Stimulated activated CD4-positive, alpha-beta T cell treated with anti-CD3 and anti-CD28 coated beads, Interleukin-2, amount 100 ng/mL, for 4 hours (primary cell): ENCODE results near the gene ZNF750.
A peak's percentile ranks its signal among the peaks of the same experiment; 100 is the strongest.

ENCODE experiments used
- DNase-seq: peaks from one replicate; pipeline ENCODE4 v3.0.0-alpha.2; 2020; ENCODE audit warnings: low read depth

Gene ZNF750

DNA sequence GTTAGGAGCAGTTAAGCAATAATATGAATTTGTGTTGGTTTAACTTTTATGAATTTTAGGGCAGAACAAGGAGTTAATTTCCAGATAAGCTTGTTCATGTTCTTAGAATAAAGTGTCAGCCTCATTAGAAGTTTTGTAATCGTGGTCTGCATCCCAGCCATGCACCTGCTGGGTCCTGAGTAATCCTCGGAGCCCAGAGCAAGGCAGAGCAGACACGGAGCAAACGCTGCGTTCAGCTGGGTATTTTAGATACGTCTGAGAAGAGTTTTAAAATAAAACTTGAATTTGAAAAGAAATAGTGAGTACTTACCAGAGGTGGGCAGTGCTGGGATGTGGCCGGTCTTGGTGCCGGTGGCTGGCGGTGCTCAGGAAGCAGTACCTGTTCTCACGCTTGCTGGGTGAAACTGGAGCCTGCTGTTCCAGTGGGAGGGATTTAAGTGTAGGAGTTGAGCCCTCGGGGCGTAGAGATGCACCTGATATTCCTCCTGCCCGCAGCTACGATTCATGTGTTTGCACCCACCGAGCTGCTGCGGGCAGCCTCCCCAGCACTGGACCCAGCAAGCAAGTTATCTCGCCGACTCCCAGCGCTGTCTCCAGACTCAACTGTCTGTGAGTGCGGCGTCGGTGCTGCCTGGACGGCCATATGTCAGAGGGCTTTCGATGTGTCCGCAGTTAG, at the start of gene ZNF750:
ZNF750 (minus strand) TSS at position 406 of the 676 bp plus-strand sequence. CDS start 7,568 bp downstream, outside the sequence.
- no peak for DNase-seq

- DNase-seq, result no peak
Measured at GRCh38 chr17:82888583-82889495, 49.0 kb upstream of the ZNF750 start.

- DNase-seq, result no peak
Measured at GRCh38 chr17:82887255-82888164, 47.7 kb upstream of the ZNF750 start.

- DNase-seq, result no peak
Measured at GRCh38 chr17:82884970-82885353, 45.1 kb upstream of the ZNF750 start.

DNA sequence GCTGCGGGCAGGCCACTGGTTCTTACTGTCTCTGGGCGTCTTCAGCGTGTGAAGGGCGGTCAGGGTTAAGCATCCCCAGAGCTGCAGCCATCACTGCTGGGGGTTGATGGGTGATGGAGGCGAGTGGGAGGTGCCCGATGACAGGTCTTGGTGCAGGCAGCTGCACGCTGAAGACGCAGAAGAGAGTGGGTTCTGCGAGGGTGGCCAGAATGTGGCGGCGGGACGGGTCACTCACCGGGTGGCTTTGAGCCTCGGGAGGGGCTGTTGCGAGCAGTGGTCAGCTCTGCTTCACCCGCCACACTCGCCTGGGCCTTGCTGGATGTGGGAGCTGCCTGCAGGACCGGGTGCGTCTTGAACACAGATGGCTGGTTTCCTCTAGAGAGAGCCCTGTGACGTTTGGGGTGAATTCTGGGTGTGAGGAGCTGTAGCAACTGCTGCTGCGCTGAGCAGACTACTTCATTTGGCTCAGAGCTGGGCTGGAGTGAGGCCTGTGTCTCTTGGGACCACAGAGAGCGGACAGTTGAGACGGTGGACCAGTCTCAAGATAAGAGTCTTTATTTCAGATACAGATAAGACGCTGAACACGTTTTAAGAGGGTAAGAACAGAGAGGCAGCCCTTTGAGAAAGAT, 44.6 kb upstream of the ZNF750 start:
- no peak for DNase-seq

DNA sequence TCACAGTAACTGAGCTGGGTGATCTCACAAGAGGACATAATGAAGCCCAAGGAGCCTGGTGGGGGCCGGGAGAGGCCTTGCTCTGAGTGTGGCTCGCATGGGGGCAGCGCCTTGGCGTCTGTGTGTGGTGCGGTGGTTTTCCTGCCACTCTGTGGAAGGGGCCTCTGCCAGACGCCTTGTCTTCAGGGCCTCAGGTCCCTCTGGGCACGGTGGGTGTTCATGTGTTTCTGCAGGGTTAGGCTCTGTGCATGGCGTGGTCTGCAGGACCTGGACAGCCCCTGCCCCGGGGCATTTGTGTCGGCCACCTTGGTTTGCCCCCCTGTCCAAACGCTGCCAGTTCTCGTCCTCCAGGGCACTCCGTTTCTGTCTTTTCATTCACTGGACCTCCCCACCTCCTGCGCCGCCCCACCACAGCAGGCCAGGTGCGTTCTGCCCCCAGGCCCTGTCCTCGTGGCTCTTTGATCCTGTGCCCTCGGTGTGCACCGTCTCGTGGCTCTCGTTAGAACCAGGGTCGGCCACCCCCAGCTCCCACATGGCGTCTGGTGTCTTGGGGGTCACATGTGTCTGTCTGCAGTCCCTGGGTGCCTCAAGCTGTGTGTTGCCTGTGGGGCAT, 43.7 kb upstream of the ZNF750 start:
- DNase-seq, result no peak

DNA sequence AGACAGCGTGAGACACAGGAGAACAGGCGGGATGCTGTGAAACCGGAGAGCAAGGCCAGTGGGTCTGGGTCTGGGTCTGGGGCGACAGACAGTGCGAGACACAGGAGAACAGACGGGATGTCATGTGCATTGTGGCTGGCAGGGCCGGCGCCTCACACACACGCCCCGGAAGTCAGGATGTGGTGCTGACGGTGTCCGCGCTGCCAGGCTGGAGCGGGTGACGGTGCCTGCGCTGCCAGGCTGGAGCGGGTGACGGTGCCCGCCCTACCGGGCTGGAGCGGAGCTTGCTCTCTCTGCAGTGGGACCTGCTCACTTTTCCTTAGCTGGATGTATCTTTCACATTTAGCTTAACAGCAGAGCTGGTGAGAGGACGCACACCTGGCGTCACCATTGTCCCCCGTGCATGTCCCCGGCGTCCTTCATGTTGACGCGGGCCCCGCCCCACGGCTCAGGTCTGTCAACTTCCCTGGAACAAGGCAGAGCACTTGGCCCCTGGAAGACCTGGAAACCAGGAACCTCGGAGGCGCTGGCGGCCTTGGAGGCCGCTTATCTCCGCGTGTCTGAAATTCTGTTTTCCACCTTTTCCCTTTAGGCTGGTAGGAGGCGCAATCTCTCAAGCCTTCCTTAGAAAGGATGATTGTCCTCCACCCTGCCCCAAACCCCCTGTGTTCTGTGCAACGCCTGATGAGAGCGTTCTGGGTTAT, 43.0 kb upstream of the ZNF750 start:
- peak; percentile 52 for DNase-seq

DNA sequence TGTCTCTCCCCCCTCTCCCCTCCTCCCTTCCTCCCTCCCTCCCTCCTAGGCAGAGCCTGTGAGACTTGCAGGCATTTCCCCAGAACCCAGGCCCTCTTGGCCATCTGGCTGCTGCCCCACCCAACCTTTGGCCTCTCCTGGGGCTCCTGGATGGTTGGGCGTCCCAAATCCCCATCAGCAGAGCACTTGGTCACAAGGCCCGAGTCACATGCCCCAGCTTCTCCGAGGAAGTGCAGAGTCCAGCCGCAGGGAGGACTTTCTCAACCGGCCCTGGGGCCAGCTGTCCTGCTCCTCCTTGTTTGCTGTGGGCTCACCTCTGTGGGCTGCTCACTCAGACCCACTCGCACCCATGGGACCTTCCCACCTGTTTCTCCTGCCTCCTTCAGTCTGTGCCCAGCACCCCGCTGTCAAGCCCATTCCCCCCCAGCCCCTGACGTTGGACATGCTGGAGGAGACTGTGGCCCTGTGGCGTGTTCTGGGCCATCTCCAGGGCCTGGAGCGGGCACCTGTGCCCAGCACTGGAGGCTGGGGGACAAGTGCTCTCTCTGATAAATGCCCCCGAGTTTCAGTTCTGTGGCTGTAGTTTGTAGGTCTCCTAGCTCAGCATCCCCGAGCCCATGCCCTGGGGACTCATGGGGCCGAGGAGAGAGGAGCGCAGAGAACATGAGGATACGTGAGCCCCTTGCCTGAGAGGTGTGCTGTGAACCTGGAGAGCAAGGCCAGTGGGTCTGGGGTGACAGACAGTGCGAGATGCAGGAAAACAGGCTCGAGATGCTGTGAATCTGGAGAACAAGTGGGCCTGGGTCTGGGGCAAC, 42.3 kb upstream of the ZNF750 start:
- no peak for DNase-seq

- no peak for DNase-seq
Measured at GRCh38 chr17:82881324-82881823, 41.6 kb upstream of the ZNF750 start.

DNA sequence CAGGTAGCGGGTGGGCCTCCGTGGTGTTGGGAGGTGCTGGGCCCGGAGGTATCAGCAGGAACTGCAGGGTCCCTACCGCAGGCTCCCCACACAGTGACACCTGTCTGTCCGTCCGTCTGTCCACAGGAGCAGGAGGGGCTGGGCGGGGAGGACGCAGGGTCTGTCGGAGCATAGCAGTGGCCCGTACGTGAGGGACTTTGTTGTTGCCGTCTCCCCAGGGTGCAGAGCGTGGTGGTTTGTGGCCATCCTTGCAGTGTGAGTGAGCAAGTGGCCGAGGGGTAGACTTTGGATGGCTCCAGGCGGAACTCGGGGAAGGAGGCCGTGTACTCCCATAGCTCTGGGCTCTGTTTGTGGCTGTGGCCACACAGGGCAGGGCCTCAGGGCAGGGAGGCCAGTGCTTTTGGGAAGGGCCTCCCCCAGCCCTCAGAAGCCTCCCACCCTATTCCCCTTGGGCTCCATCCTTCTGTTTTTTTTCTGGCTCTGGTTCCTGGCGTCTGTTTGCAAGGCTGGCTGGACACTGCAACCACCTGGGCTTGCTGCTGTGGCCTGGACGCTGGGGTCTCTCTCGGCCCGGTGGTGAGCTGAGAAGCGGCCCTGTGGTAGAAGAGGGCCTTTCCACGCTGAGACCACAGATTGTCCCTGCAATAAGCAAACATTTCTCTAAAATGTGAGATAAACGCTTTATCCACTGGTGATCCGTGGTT, 41.0 kb upstream of the ZNF750 start:
- no peak for DNase-seq

DNA sequence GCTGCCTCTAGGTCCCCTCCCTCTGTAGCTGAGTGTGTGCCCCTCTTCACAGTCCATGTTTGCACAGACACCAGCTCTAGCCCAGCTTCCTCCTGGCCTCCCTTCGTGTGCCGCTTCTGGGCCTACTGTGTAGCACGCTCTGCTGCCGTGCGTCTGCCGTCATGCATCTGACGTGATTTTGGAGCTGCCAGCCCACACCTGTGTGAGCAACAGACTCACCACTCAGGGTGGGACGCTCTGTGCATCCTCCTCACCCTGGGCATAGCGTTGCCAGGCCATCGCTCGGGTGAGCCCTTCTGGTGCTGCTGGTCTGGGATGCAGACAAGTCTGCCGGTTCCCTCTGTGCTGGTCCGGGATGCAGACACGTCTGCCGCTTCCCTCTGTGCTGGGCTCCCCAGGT, 39.4 kb upstream of the ZNF750 start:
- DNase-seq, result no peak

DNA sequence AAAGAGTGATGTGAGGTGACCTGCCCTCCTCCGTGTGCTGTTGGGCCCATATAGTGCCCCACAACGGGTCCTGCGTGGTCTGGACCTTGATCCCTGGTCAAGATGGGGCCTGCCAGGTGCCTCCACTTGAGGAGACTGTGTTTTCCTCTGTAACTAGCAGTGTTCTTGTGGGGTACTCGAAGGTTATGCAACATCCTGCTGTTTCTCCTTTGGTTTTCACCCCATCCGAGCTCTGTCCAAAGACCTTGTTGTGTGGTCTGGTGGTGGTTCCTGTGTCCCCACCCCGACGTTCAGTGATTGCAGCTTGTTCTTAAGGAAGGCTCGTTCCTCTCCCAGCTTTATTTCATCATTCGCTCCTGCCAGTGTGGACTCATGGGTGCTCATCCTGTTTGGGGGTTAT, 38.7 kb upstream of the ZNF750 start:
- DNase-seq, result no peak

DNA sequence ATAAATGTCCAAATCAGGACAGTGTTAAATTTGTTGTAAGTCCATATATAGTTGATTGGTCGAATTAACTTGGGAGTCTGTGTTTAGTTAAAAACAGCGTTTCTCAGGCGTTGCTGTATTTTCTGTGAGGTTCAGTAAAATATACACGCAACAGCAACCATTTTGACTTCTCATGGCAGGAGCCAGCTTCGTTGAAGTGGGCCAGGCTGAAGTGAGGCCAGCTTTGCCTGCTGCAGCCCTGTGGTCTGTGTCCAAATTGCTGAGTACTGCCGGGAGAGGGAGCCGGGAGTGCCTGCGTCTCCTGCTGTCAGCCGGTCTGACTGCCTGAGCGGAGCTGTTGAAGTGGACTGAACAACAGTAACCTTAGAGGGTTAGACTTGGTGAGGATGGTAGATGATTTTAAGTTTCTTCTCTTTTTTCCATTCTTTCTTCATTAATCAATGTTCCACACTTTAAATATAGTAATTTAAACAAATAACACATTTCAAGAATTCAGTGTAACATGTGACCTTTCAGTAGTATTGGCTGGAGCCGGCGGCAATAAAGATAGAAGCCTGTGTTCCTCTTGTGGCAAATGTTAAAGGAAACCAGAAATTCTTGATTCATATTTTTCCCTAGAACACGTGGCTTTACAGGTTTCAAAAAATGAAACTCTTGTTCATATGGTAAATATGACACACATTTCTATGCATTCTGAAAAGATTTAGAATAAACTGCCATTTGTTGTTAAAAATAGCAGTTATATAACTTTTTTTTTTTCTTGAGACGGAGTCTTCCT, 37.0 kb upstream of the ZNF750 start:
- no peak for DNase-seq

GRCh38 chr17:82876149-82876548, 36.3 kb upstream of the ZNF750 start:
- no peak for DNase-seq

DNA sequence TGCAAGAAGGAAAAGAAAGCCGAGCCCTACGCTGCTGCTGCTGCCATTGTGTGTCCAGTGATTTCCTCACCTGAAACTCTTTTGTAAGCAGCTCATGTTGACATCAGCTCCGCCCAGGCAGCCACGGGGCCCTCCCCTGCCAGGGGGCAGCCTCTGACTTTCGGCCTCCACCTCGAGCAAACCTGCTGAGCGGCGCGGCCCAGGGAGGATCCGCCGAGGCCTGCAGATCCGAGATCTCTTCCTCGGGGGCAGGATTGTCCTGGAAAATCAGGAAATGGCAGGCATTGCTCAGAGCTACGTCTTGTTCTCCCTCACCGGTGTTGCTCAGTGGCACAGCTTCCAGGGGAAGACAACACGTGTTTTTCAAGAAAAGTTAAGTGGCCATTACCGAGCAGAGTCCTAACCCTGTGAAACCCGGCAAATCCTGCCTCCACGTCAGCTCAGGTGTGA, 35.6 kb upstream of the ZNF750 start:
- DNase-seq, result no peak

DNA sequence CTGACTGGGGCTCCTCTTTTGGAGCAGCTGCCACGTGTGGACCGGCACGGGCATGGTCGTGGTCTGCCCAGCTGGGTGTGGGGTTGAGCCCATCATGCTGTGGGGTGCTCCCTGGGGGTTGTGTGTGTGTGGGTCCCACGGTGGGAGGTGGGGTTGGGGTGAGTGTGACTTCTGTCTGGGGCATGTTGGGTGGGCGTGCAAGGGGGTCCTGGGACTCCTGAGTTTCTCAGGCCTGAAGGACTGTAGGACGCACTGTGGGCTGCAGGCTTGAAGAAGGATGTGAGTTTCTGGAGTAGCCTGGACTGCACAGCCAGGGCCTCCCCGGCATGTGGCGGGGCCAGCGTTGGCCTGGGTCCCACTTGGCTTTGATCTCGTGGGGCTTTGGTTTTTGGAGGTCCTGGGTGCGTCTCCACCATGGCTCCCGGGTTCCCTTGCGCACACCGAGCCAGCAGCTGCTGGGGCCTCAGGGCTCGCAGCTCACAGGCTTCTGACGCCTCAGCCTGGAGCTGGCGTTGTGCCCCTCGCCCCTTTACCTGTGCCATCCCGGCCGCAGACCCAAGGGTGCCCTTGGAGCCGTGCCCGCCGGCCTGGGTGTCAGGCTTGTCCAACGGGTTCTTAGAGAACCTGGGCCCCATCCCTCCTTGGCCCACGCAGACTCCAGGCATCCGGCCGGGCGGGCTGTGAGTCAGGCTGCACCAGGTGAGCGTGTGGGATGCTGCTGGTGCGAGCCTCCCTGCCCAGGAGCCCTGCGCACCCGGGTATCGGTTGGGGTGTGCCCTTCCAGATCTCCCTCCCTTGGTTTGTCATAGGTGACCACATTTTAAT, 34.4 kb upstream of the ZNF750 start:
- DNase-seq, result no peak

GRCh38 chr17:82873521-82873920, 33.7 kb upstream of the ZNF750 start:
- no peak for DNase-seq
